Ascending aorta (tissue), 2 donors: ENCODE results near the gene ARHGEF19. TPM values are rescaled to one million over a fixed set of nuclear protein-coding genes. Genes with fewer than 3 reads are reported as not detected.
"Not testable (repeated sequence)": the region's sequence is repeated elsewhere in the genome, so short reads cannot be mapped to it uniquely, and the experiment has no call there.

Source experiments
- DNase-seq, 2 donors: peaks; one replicate each; pipeline ENCODE4 v3.0.0-alpha.2; 2019; ENCODE audit warnings: low spot score in 2 of 2
- H3K27ac ChIP-seq, 2 donors: fragments of 200-600 bp; sonication (generic); one replicate each; pipeline ENCODE4 v1.5.1; 2016 to 2017; ENCODE audit warnings: mild to moderate bottlenecking in 1 of 2
- H3K27me3 ChIP-seq: fragments of 200-600 bp; sonication (generic); one replicate; pipeline ENCODE4 v1.5.1; 2017
- H3K36me3 ChIP-seq, 2 donors: fragments of 200-600 bp; sonication (generic); one replicate each; pipeline ENCODE4 v1.5.1; 2016
- H3K4me1 ChIP-seq, 2 donors: fragments of 200-600 bp; sonication (generic); one replicate each; pipeline ENCODE4 v1.5.1; 2016 to 2017; ENCODE audit warnings: mild to moderate bottlenecking in 1 of 2
- H3K4me3 ChIP-seq, 2 donors: fragments of 200-600 bp; sonication (generic); one replicate each; pipeline ENCODE4 v1.5.1; 2016 to 2017; ENCODE audit warnings: mild to moderate bottlenecking in 1 of 2
- H3K9me3 ChIP-seq, 2 donors: fragments of 200-600 bp; sonication (generic); one replicate each; pipeline ENCODE4 v1.5.1; 2016
- intact Hi-C: fragments of 100-400 bp; cut with DNase I; formaldehyde crosslinking; loops from one replicate; pipeline ENCODE4 v1.15.1; 2023
- total RNA-seq: library from RNA; depleted of rRNA; stranded (reverse); fragments of >200 nt; gene quantifications from one replicate; pipeline ENCODE4 v1.1.0, GENCODE V29; 2016
- TF ChIP-seq, protein P1 (sequence below), 3 experiments: fragments of 200-600 bp in 2 of 3; fragments of 450-650 bp in 1 of 3; sonication (generic) in 2 of 3; IDR thresholded peaks; one replicate each; pipeline ENCODE4 v1.5.1; 2016 to 2019; ENCODE audit warnings: antibody characterized with exemption in 3 of 3, mild to moderate bottlenecking in 1 of 3, moderate library complexity in 1 of 3

ARHGEF19 gene
- total RNA-seq, 1 donor from 2014 or later: 1.5 TPM

DNA sequence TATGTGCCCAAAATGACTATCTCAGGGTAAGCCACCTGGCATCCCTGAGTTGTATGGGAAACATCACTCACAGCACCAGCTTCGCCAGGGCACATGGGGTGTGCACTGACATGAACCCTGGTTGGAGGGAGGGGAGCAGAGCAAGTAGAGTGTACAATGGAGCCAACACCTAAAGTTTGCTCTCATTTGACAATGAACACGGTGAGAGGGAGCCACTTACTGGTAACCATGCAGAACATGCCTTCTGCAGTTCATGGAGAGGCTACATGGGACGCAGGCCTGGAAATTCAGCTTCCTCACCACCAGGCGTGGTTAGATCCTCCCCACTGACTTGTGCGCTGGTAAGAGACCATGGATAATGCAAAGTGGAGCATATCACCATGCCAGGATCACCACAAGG lies 34.5 kb upstream of the ARHGEF19 start:
- TF ChIP-seq, protein P1, sequence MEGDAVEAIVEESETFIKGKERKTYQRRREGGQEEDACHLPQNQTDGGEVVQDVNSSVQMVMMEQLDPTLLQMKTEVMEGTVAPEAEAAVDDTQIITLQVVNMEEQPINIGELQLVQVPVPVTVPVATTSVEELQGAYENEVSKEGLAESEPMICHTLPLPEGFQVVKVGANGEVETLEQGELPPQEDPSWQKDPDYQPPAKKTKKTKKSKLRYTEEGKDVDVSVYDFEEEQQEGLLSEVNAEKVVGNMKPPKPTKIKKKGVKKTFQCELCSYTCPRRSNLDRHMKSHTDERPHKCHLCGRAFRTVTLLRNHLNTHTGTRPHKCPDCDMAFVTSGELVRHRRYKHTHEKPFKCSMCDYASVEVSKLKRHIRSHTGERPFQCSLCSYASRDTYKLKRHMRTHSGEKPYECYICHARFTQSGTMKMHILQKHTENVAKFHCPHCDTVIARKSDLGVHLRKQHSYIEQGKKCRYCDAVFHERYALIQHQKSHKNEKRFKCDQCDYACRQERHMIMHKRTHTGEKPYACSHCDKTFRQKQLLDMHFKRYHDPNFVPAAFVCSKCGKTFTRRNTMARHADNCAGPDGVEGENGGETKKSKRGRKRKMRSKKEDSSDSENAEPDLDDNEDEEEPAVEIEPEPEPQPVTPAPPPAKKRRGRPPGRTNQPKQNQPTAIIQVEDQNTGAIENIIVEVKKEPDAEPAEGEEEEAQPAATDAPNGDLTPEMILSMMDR (IDR thresholded peaks at IDR 0.05): no peak
- H3K4me1 ChIP-seq: peaks cover 26 to 68% of the 10 kb centered on the region in 2 donors
- H3K27ac ChIP-seq: peak overlapping the region; percentile 75 to 83
- no peak for DNase-seq
- no peak overlapping the region for H3K4me3 ChIP-seq
- H3K27me3 ChIP-seq: no peaks in the 10 kb centered on the region
- intact Hi-C loops: loop anchor here (5.0 kb wide), 1 partner anchor 60 kb away; no protein-coding TSS in a partner anchor
- H3K36me3 ChIP-seq: peaks cover 16 to 37% of the 10 kb centered on the region in 2 donors
- H3K9me3 ChIP-seq: no peaks in the 10 kb centered on the region

DNA sequence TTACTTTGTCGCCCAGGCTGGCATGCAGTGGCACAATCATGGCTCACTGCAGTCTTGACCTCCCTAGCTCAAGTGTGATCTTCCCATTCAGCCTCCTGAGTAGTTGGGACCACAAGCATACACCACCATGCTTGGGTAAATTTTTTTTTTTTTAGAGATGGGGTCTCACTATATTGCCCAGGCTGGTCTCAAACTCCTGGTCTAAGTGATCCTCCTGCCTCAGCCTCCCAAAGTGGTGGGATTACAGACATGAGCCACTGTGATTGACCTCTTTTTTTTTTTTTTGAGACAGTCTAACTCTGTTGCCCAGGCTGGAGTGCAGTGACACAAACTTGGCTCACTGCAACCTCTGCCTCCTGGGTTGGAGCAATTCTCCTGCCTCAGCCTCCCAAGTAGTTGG lies 33.8 kb upstream of the ARHGEF19 start:
- not testable (repeated sequence) for H3K4me3 ChIP-seq, H3K27me3 ChIP-seq, H3K9me3 ChIP-seq, DNase-seq
- peaks cover 10 to 30% of the 10 kb centered on the region in 2 donors for H3K36me3 ChIP-seq
- peak overlapping the region; percentile 75 to 83 for H3K27ac ChIP-seq
- peaks cover 24 to 65% of the 10 kb centered on the region in 2 donors for H3K4me1 ChIP-seq
- intact Hi-C loops: loop anchor here (5.0 kb wide), 1 partner anchor 59 kb away; no protein-coding TSS in a partner anchor

DNA sequence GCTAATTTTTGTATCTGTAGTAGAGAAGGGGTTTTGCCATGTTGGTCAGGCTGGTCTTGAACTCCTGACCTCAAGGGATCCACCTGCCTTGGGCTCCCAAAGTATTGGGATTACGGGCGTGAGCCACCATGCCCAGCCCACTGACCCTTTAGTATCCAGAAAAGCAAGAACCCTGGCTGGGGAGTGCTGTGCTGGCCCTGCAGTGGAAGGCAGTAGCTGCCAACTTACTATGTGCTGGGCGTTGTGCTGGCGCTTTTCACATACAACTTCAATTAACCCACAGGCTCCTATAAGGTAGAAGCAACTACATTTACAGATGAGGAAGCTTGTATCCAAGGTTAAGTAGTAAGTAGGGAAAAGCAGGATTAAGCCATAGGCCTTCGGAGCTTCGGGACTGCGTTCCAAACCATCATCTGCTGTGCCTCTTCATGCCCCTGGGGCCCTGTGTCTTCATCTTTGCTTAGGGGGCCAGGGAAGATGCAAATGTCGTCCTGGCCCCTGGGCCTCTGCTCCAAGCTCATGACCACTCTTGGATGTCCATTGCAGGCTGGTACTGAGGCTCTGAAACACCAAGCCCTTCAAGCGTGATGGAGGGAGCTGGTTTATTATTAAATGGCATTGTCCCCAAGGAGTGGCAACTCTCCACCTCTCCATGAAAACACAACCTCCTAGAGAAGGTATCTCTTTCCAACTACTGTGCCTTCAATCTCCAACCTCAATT lies 33.2 kb upstream of the ARHGEF19 start:
- H3K27ac ChIP-seq: peak overlapping the region; percentile 75 to 83
- TF ChIP-seq, protein P1 (IDR thresholded peaks at IDR 0.05): no peak
- no peak for DNase-seq

DNA sequence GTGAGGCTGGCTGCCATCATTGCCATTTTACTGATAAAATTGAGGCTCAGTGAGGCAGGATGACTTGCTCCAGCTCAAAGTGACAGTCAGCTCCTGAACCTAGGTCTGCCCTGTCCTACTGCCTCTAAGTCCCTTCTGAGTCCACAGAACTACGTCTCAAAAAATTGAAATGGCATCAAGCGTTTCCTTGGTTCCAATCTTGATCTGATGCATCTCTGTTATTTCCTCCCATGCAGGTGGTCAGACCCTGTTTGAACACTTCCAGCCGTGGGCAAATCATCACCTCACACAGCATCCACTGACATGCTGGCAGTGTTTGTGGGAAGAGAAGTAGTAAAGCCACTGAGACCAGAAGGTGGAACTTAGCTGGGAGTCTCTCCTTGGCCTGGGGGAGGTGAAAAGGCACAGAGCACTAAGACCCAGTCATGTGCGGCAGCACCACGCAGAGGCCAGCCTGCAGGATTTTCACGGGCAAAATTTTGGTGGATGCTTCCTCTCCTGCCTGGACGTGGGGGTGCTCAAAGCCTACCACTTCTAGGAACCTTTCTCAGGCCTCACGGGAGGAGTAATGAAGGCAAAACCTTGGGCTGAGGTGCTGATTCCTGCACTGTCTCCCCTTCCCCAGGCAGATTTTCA lies 32.3 kb upstream of the ARHGEF19 start:
- intact Hi-C loops: loop anchor here (2.0 to 5.0 kb wide), 2 partner anchors 57 to 166 kb away; no protein-coding TSS in a partner anchor
- Histone ChIP-seq H3K4me1 (peaks cover 21 to 51% of the 10 kb centered on the region in 2 donors), H3K27ac (peak overlapping the region; percentile 47 to 66), H3K36me3 (peaks cover 6 to 24% of the 10 kb centered on the region in 2 donors), H3K4me3 (no peak overlapping the region), H3K9me3 (no peaks in the 10 kb centered on the region), H3K27me3 (no peaks in the 10 kb centered on the region)
- no peak for DNase-seq
- TF ChIP-seq, protein P1 (IDR thresholded peaks at IDR 0.05): no peak

More for the DNA sequence above, 33.2 kb upstream of the ARHGEF19 start:
- H3K4me3 ChIP-seq: no peak overlapping the region
- no peaks in the 10 kb centered on the region for H3K9me3 ChIP-seq
- no peaks in the 10 kb centered on the region for H3K27me3 ChIP-seq
- H3K4me1 ChIP-seq: peaks cover 21 to 59% of the 10 kb centered on the region in 2 donors
- H3K36me3 ChIP-seq: peaks cover 6 to 24% of the 10 kb centered on the region in 2 donors
- intact Hi-C loops: loop anchor here (2.0 to 5.0 kb wide), 2 partner anchors 58 to 167 kb away; no protein-coding TSS in a partner anchor

DNA sequence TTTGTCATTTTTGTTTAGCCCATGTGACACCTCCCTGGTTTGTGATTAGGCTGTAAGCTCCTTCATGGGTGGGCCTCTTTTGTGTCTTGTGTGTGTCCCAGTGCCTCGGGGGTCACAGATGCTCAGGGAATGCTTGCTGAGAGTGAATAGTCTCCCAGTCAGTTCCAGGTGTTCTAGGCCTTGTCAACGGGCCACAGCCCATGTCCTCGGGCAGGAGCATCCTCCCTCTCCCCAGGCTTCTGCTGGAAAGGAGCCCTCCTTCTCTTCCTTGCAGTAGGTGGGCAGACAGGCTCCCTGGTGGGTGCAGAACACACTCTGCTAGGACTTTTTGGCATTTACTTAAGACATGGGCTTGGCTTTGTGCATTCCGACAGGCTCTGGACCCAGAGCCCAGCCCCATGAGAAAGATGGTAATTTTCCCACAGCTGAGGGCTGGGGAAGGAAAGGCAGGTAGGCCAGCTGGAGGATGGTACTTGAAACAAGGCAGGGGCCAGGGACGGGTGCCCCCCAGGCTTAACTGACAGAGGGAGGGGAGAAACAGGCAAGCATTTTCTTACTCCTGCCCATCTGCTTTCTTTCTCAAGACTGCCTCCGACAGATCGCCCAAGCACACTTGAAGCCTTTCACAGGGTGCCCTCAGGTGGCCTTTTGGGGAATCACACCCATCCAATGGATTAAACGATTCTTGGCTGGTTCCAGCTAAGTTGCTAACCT lies 31.6 kb upstream of the ARHGEF19 start:
- peaks cover 6 to 24% of the 10 kb centered on the region in 2 donors for H3K36me3 ChIP-seq
- intact Hi-C loops: loop anchor here (2.0 kb wide), 1 partner anchor 165 kb away; no protein-coding TSS in a partner anchor
- no peaks in the 10 kb centered on the region for H3K27me3 ChIP-seq
- TF ChIP-seq, protein P1 (IDR thresholded peaks at IDR 0.05): peak; percentile 81 to 84 (median 84)
- no peaks in the 10 kb centered on the region for H3K9me3 ChIP-seq
- DNase-seq: peak in 1 of 2 donors; percentile 91
- no peak overlapping the region for H3K4me3 ChIP-seq
- H3K27ac ChIP-seq: peak overlapping the region; percentile 47 to 66
- peaks cover 18 to 46% of the 10 kb centered on the region in 2 donors for H3K4me1 ChIP-seq
